ENCODE measurements around the gene CPM.

DNA sequence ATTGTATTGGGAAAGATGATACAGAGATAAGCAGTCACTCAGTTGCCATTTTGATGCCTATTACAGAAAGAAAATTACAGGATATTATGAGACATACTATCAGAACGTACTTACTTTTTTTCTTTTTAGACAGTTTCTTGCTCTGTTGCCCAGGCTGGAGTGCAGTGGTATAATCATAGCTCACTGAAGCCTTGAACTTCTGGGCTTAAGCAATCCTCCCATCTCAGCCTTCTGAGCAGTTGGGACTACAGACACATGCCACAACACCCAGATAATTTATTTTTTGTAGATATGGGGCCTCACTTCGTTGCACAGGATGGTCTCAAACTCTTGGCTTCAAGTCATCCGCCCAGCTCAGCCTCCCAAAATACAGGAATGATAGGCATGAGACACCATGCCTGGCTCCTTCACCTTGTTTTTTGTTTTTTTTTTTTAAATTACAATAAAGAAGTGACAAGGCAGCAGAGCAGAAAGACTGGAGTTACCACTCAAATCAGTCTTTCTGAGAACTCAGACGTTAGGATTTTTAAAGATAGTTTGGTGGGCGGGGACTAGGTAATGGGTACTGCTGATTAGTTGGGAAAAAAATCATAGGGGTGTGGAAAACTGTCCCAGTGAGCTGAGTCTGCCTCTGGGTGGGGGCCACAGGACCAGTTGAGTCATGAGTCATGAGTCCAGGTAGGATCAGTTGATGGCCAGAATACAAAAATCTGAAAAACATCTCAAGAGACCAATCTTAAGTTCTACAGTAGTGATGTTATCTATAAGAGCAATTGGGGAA, 11.5 kb upstream of the CPM start:
- TF ChIP-seq, protein P1, sequence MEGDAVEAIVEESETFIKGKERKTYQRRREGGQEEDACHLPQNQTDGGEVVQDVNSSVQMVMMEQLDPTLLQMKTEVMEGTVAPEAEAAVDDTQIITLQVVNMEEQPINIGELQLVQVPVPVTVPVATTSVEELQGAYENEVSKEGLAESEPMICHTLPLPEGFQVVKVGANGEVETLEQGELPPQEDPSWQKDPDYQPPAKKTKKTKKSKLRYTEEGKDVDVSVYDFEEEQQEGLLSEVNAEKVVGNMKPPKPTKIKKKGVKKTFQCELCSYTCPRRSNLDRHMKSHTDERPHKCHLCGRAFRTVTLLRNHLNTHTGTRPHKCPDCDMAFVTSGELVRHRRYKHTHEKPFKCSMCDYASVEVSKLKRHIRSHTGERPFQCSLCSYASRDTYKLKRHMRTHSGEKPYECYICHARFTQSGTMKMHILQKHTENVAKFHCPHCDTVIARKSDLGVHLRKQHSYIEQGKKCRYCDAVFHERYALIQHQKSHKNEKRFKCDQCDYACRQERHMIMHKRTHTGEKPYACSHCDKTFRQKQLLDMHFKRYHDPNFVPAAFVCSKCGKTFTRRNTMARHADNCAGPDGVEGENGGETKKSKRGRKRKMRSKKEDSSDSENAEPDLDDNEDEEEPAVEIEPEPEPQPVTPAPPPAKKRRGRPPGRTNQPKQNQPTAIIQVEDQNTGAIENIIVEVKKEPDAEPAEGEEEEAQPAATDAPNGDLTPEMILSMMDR (IDR thresholded peaks at IDR 0.05), result no peak
- no peak for TF ChIP-seq POLR2A (IDR thresholded peaks at IDR 0.05)

All from Peyer's patch (tissue), 4 donors.